Vagina (tissue), 2 donors: Measurements from ENCODE around the gene ANKRD42.

Experiments
- CTCF ChIP-seq, 3 experiments: fragments of 450-650 bp in 2 of 3; fragments of 200-600 bp in 1 of 3; sonication (generic) in 1 of 3; IDR thresholded peaks; one replicate each; pipeline ENCODE4 v1.5.1; 2017 to 2019; ENCODE audit warnings: antibody characterized with exemption in 3 of 3, mild to moderate bottlenecking in 2 of 3, moderate library complexity in 2 of 3
- POLR2A ChIP-seq, 2 donors: fragments of 450-650 bp; IDR thresholded peaks; one replicate each; pipeline ENCODE4 v1.6.1; 2017; ENCODE audit warnings: antibody characterized with exemption in 2 of 2, mild to moderate bottlenecking in 2 of 2, moderate library complexity in 2 of 2
- POLR2AphosphoS5 ChIP-seq, 2 donors: sonication (generic); formaldehyde crosslinking; IDR thresholded peaks; one replicate each; pipeline ENCODE4 v1.9.0; 2017; ENCODE audit warnings: antibody characterized with exemption in 2 of 2, mild to moderate bottlenecking in 2 of 2, low read depth in 1 of 2; ENCODE audit not compliant: insufficient read depth in 1 of 2

- TF ChIP-seq CTCF (IDR thresholded peaks at IDR 0.05): no peak
- TF ChIP-seq POLR2A (IDR thresholded peaks at IDR 0.05): no peak
- no peak for TF ChIP-seq POLR2AphosphoS5 (IDR thresholded peaks at IDR 0.05; ENCODE audit: insufficient read depth in 1 of 2, low read depth in 1 of 2)
Observed at GRCh38 chr11:83249445-83249844, 55.9 kb downstream of the ANKRD42 start.
